ENCODE results near the gene FGF19. TPM values are rescaled to one million over a fixed set of nuclear protein-coding genes. Genes with fewer than 3 reads are reported as not detected.

Gene FGF19
- total RNA-seq, 3 donors from 2014 or later (not counting 1 experiment from before 2014, with no cell fraction given) = not detected

GRCh38 chr11:69702239-69702691, 1.6 kb downstream of the FGF19 start:
- Histone ChIP-seq H3K4me3 (ENCODE audit: low read length) (no peak overlapping the region), H3K27me3 (ENCODE audit: control insufficient read depth, insufficient read depth, low read length) (peaks cover 29% of the 10 kb centered on the region), H3K36me3 (ENCODE audit: control insufficient read depth, insufficient read depth, low read length) (no peaks in the 10 kb centered on the region), H3K9me3 (ENCODE audit: control insufficient read depth, insufficient read depth, low read length) (no peaks in the 10 kb centered on the region), H3K27ac (ENCODE audit: low read length) (no peak overlapping the region), H3K4me1 (ENCODE audit: control insufficient read depth, insufficient read depth, low read length) (peaks cover 3% of the 10 kb centered on the region)
- Mint-ChIP-seq H3K27ac (no peak overlapping the region), H3K27me3 (ENCODE audit: low read depth in 2 of 2) (peaks cover 30 to 40% of the 10 kb centered on the region in 2 donors), H3K9me3 (no peaks in the 10 kb centered on the region), H3K4me1 (no peaks in the 10 kb centered on the region), H3K36me3 (no peaks in the 10 kb centered on the region), H3K4me3 (no peak overlapping the region)
- ATAC-seq = no peak
- no peak for TF ChIP-seq CTCF (IDR thresholded peaks at IDR 0.05)
- 2% methylated on average over 34 of the region's 35 CpGs for WGBS (ENCODE audit: insufficient coverage)
- DNase-seq = no peak
- intact Hi-C loops (cut with micrococcal nuclease) = no loop called here

- H3K36me3 ChIP-seq (ENCODE audit: control insufficient read depth, insufficient read depth, low read length) = no peaks in the 10 kb centered on the region
- no peaks in the 10 kb centered on the region for H3K36me3 Mint-ChIP-seq
- H3K27ac ChIP-seq (ENCODE audit: low read length) = no peak overlapping the region
- ATAC-seq = no peak
- no peaks in the 10 kb centered on the region for H3K9me3 Mint-ChIP-seq
- no peak overlapping the region for H3K4me3 ChIP-seq (ENCODE audit: low read length)
- no peaks in the 10 kb centered on the region for H3K9me3 ChIP-seq (ENCODE audit: control insufficient read depth, insufficient read depth, low read length)
- H3K4me1 ChIP-seq (ENCODE audit: control insufficient read depth, insufficient read depth, low read length) = peaks cover 3% of the 10 kb centered on the region
- peaks cover 20% of the 10 kb centered on the region for H3K27me3 ChIP-seq (ENCODE audit: control insufficient read depth, insufficient read depth, low read length)
- peaks cover 28 to 39% of the 10 kb centered on the region in 2 donors for H3K27me3 Mint-ChIP-seq (ENCODE audit: low read depth in 2 of 2)
- H3K27ac Mint-ChIP-seq = no peak overlapping the region
- intact Hi-C loops (cut with micrococcal nuclease) = no loop called here
- 33% methylated on average over 20 of the region's 20 CpGs for WGBS (ENCODE audit: insufficient coverage)
- TF ChIP-seq CTCF (IDR thresholded peaks at IDR 0.05) = no peak
- DNase-seq = no peak
- H3K4me1 Mint-ChIP-seq = no peaks in the 10 kb centered on the region
- H3K4me3 Mint-ChIP-seq = no peak overlapping the region
Measured at GRCh38 chr11:69700278-69701140, 3.3 kb downstream of the FGF19 start.

- 74% methylated on average over 13 of the region's 13 CpGs for WGBS (ENCODE audit: insufficient coverage)
- Histone ChIP-seq H3K4me3 (ENCODE audit: low read length) (no peak overlapping the region), H3K27me3 (ENCODE audit: control insufficient read depth, insufficient read depth, low read length) (peaks cover 13% of the 10 kb centered on the region), H3K4me1 (ENCODE audit: control insufficient read depth, insufficient read depth, low read length) (peaks cover 1% of the 10 kb centered on the region), H3K36me3 (ENCODE audit: control insufficient read depth, insufficient read depth, low read length) (no peaks in the 10 kb centered on the region), H3K9me3 (ENCODE audit: control insufficient read depth, insufficient read depth, low read length) (no peaks in the 10 kb centered on the region), H3K27ac (ENCODE audit: low read length) (no peak overlapping the region)
- TF ChIP-seq CTCF (IDR thresholded peaks at IDR 0.05) = no peak
- ATAC-seq (no peak), DNase-seq (no peak)
- H3K36me3 Mint-ChIP-seq = no peaks in the 10 kb centered on the region
- H3K27me3 Mint-ChIP-seq (ENCODE audit: low read depth in 2 of 2) = peaks cover 28 to 45% of the 10 kb centered on the region in 2 donors
- H3K27ac Mint-ChIP-seq = no peak overlapping the region
- no peak overlapping the region for H3K4me3 Mint-ChIP-seq
- no peaks in the 10 kb centered on the region for H3K9me3 Mint-ChIP-seq
- H3K4me1 Mint-ChIP-seq = no peaks in the 10 kb centered on the region
- intact Hi-C loops (cut with micrococcal nuclease) = no loop called here
Measured at GRCh38 chr11:69699213-69699612, 4.6 kb downstream of the FGF19 start.
